Activated CD8-positive, alpha-beta memory T cell treated with anti-CD3 and anti-CD28 coated beads, Interleukin-2, amount 50 U/mL, for 1 hour (primary cell): ENCODE results near the gene PRKCH.

Source experiments
- DNase-seq: peaks from one replicate; pipeline ENCODE4 v3.0.0-alpha.2; 2020; ENCODE audit errors: extremely low read depth

Gene PRKCH

DNA sequence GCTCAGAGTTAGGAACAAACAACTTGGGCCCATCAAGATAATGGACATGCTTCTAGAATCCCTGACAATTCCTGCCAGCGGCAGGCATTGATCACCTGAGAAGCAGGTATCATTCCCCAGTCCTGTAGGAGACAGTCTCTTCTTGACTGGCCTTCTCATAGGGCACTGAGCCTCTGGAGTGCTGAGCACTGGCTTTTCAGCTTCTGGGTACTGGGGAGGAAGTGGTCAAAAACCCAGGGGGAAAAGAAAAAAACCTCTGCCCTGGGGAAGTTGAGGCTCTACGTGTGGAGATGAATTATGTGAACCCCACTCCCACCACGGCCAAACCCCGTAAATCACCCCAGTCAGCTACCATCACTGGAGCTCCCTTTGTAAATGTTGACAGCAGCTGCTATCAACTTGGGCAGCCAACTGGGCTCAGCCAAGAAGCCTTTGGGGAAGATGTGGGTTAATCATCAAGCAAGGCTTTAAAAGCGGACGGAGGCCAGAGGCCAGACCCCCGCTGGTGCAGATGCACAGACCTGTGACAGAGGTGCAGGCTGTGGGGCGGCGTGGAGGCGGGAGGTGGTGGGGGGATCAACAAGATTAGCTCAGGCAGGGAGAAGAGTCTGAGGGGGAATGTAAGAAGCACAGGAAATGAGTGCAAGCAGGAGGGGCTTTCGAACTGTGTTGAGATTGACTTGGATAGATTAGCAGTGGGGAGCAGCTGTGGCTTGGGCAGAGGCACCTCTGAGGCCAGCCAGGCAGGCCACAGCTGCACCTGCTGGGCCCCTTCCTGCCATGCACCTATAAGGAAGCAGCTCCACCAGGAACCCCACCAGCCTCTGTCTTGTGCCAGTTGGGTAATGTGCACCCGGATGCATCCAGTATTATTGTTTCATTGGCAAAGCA is 268.6 kb downstream of the PRKCH start:
- DNase-seq: no peak

DNA sequence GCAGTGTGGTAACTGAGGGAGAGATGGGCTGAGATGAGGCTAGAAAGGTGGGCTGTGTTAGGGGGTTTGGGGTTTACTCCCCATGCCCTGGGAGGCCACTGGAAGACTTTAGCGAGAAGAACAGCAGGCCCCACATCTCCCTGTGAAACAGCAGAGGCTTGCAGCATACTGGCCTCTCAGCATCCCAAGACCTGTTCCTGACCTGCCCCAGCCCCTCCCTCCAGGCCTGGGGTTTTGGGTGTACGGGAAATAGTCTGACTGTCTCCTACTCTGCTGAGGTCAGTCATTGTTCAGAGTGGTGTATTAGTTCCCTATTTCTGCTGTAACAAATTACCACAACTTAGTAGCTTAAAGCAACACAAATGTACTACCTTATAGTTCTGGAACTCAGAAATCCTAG is 270.5 kb downstream of the PRKCH start:
- no peak for DNase-seq

DNA sequence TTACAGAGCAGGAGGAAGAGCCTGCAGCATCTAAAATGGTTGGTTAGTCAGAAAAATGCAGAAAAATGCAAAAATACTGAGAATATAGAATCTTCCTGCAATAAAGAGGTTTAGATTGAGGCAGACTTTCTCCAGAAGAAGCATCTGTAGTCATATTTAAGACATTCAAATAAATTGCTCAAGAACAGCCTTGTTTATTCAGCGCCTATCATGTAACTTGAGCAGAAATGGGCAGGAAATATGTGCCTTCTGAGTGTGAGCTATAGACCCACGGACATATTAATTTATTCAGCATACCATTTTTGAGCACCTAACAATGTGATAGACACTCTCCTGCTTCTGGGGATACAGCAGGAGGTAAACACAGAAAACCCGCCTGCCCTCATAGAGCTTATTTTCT is 272.0 kb downstream of the PRKCH start:
- no peak for DNase-seq

DNA sequence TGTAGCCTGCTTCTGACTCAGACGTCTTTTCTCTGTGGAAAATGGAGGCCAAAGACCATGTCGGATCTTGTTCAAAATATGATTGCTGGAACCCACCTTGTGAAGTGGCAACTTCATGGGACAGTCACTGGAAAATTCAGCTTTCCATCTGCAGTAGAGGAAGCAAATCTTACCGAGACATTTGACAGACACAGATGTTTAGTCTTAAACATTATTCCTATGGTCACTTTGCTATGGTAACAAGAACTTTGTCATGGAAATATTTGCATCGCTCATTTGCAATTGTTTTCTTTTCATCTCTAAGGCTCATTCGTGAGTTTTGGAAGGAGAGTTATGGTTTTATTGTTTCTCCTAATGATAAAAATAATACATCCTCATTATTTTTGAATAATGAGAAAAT is 275.6 kb downstream of the PRKCH start:
- DNase-seq: no peak

DNA sequence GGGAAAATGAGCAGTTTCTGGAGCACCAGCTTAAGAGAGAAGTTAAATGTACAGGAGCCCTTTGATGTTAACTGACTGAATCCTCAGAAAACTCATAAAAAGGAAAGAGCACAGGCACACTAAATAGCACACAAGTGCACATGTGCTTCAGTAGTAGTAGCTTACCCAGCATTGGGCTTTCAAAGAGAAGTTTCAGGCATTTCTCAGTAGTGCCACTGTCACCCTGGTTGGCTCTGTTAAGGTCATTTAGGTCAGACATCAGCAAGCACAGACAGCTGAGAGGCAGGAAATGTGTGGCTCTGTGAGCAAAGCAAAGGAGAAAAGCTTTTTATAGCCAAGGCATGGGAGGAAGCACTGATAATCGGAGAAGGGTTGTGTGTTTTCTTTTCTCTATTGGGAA is 277.6 kb downstream of the PRKCH start:
- DNase-seq: no peak

DNA sequence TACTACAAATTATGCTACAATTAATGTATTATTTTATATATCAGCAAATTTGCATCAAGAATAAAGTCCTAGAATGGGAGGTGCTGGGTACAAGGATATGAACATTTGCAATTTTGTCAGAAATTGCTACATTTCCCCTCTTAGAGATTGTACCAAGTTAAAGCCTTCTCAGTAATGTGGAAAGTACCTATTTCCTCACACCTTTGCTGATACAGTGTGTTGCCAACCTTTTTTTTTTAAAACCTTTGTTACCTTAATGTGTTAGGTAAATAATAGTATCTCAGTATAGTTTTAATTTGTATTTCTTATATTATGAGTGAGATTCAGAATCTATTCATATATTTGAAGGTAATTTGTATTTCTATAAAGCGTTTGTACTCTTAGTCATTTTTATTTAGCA is 278.6 kb downstream of the PRKCH start:
- no peak for DNase-seq
